ENCODE measurements around the gene VRK2.

GRCh38 chr2:58052978-58053377 is 6.4 kb downstream of the VRK2 start:
- TF ChIP-seq GATA3 (IDR thresholded peaks at IDR 0.05; ENCODE audit: low read depth, low read length): no peak
- TF ChIP-seq GATA2 (IDR thresholded peaks at IDR 0.05; ENCODE audit: low read depth, low read length): no peak
